ENCODE measurements around the gene GPAT2. TPM values are rescaled to one million over a fixed set of nuclear protein-coding genes. Genes with fewer than 3 reads are reported as not detected.

The GPAT2 gene
- total and polyA plus RNA-seq, 2 of the 13 experiments (the other 11 are each of a cell fraction or from before 2014, with no cell fraction given): not detected

- TF ChIP-seq ZNF710 (CRISPR knock-in tag; IDR thresholded peaks at IDR 0.05; ENCODE audit: borderline replicate concordance): peak; percentile 89; the same call in 1 of the 2 replicates
- TF ChIP-seq KDM2A (CRISPR knock-in tag; IDR thresholded peaks at IDR 0.05; ENCODE audit: borderline replicate concordance, low read depth): peak; percentile 59; the same call in 1 of the 2 replicates
- TF ChIP-seq JUN (CRISPR knock-in tag; IDR thresholded peaks at IDR 0.05): peak; percentile 73
- 0 out of 2 replicates have a peak, but pooled peaks have one; percentile 63 for TF ChIP-seq FOXK1 (CRISPR knock-in tag; IDR thresholded peaks at IDR 0.05; ENCODE audit: borderline replicate concordance, low read depth)
- TF ChIP-seq ISL2 (CRISPR knock-in tag; IDR thresholded peaks at IDR 0.05): peak; percentile 49; the same call in 1 of the 2 replicates
- TF ChIP-seq ZNF687 (CRISPR knock-in tag; IDR thresholded peaks at IDR 0.05): peak; percentile 73
- peak; percentile 74 for TF ChIP-seq GABPB1 (CRISPR knock-in tag; IDR thresholded peaks at IDR 0.05)
- TF ChIP-seq GATAD2A (CRISPR knock-in tag; IDR thresholded peaks at IDR 0.05): peak; percentile 89
- peak; percentile 63 for TF ChIP-seq PRPF4 (IDR thresholded peaks at IDR 0.05; ENCODE audit: low read depth, low read length, poor library complexity, severe bottlenecking)
- 0 out of 2 replicates have a peak, but pooled peaks have one; percentile 73 for TF ChIP-seq AHDC1 (CRISPR knock-in tag; IDR thresholded peaks at IDR 0.05; ENCODE audit: borderline replicate concordance)
- TF ChIP-seq HOXA5 (CRISPR knock-in tag; IDR thresholded peaks at IDR 0.05): peak; percentile 27; the same call in 1 of the 2 replicates
- peak; percentile 73 for TF ChIP-seq TEAD3 (CRISPR knock-in tag; optimal IDR thresholded peaks at IDR 0.05; ENCODE audit: borderline replicate concordance)
- peak; percentile 68 for TF ChIP-seq CEBPB (IDR thresholded peaks at IDR 0.05; ENCODE audit: borderline replicate concordance, low read depth, low read length)
- TF ChIP-seq HOXA3 (CRISPR knock-in tag; IDR thresholded peaks at IDR 0.05): peak; percentile 67; the same call in 1 of the 2 replicates
- TF ChIP-seq HNRNPL (IDR thresholded peaks at IDR 0.05; ENCODE audit: low read depth, low read length): peak; percentile 93
- peak; percentile 92 for TF ChIP-seq RXRB (CRISPR knock-in tag; IDR thresholded peaks at IDR 0.05; ENCODE audit: borderline replicate concordance)
- TF ChIP-seq DMAP1 (CRISPR knock-in tag; IDR thresholded peaks at IDR 0.05): peak; percentile 65
- TF ChIP-seq HMG20A (CRISPR knock-in tag; IDR thresholded peaks at IDR 0.05; ENCODE audit: borderline replicate concordance): peak; percentile 76
Measured at GRCh38 chr2:96067902-96068581, 33.3 kb upstream of the GPAT2 start (continued).

Data from HepG2 (cell line).